IPS-NIHi11 (cell line): Measurements from ENCODE around the gene PITPNM3.

Experiments
- DNase-seq: peaks from one replicate; pipeline ENCODE4 v3.0.0; 2012; ENCODE audit warnings: mixed read lengths, low spot score

Gene PITPNM3

DNA sequence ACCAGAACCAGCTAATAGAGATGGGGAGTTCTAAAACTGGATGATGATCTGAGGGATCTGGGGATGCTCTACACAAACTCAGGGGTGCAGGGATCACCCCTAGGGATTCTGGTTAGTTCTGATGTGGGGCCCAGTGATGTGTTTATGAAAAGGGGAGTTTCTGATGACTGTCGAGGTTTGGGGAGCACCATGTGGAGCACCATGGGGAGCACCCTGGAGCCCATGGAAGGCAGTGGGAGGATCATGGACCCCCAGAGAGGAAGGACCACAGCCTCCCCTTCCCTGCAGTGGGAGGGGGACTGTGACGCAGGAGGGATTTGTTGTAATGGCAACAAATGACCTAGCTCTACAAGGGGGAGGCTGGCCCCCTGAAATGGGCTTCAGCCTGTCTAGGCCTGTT lies 93.7 kb downstream of the PITPNM3 start:
- DNase-seq: no peak

DNA sequence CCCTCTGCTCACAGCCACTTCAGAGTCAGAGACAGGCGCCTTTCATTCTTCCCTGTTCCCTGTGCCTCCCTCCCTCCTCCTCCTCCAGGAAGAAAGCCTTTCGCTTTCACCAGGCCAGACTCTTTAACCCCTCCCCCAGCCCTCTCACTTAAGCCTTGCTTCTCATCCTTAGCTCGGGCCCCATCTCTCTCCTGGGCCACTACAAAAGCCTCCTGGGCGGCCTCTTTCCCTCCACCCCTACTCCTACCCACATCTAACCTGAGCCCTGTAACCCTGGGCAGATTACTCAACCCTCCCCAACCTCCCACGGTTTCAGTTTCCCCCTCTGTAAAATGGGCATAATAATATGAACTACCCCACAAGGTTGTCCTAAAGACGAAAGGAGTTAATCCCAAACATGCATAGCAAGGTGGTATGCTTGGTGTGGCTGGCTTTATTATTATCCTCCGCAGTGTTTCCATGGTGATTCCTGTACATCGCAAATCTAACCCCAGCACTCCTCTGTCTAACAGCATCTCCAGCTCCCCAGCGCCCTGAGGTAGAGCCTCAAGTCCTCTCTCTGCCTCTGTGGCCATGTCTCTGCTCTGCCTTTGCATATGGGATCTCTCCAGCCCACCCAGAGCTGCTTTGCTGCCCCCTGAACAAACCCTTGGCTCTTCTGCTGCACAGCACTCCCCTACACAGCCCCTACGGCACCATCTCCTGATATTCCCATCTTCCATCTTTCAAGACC lies 94.4 kb downstream of the PITPNM3 start:
- DNase-seq: peak; percentile 68

DNA sequence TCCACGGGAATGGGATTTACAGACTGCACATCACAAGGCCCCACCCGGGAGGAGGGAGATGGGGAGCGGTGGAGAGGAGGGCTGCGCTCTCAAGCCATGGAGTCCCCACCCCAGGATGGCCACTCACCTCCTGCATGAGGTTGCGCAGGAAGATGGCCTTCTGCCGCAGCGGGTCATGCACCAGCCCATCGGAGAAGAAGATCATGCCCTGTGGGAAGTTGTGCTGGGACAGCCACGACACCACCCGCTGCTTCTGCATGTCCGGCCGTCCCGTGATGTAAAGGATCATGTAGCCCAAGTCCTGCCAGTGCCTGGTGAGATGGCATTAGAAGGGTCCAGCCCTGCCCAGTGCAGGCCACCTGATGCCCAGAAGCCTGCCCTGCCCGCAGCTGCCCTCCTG lies 95.1 kb downstream of the PITPNM3 start:
- DNase-seq: no peak

DNA sequence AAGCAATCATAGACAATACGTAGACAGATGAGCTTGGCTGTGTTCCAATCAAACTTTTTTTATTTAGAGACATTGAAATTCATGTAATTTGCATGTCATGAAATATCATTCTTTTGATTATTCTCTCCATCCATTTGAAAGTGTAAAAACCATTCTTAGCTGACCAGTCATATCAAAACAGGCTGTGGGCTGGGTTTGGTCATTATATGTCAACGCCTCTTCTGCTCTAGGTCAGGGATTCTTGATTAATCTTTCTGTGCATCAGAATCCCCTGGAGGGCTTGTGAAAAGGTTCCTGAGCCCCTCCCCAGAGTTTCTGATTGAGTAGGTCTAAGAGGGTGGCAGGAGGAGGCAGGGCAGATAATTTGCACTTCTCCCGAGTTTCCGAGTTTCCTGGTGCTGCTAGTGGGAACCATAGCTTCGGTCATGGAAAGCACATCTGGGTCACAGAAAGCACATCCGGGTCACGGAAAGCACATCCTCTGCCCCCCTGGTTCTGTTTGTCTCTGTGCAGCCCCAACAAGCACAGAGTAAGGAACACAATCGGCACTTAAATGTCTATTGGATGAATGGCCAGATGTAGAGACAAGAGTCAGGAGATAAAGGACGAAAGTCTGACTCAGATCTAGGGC lies 95.7 kb downstream of the PITPNM3 start:
- no peak for DNase-seq

DNA sequence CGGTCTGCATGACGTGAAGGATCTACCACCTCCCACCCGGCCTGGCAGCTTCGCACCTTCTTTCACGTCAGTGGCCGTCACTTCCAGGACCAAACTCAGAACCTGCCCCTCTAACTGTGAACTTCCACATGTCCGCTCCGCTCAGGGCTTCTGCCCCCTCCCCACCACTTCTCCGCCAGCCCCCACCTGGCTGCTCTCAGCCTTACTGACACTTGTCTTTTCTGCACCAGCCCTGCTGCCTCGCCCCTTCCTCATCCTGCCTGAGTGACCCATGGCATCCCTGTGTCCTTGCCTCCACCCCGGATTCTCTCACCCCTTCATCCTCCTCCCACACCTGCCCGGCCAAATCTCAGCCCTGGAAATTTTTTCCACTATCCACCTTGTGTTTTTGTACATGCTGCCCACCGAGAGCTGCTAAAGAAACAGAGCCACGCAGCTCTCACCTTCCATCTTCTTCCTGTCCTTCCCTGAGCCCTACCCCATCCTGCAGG lies 97.8 kb downstream of the PITPNM3 start:
- no peak for DNase-seq

DNA sequence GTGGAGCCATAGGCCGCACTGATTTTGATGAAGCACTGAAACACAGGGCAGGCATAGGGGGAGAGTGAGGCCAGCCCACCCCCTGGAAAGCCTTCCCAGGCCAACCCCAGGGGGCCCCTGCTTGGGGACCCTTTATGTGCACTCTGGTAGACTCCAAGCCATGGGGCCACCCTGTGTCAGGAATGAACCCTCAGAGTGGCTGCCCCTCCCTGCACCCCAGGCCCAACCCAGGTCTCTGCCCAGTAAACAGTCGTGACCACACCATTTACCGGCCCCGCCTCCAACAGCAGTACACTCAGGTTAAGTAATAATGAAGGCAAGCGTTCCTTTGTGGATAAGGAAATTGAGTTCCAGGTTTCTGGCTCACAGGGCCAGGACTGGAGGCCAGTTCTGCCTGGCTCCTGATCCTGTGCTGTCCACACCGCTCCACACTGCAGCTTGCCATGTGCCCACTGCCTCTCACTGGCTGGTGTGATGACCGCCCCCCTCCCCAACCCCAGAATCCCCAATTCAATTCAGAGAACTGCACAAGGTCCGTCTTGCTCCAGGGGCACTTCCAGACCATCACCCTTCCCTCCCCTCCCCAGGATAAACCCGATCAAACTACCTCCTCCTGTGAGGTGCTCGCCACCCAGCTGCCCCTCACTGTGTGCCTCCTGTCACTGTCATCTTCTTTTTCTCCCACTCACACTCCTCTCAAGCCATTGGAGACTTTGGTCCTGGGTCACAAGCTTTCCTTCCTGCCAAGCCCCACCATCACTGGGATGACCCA lies 98.5 kb downstream of the PITPNM3 start:
- no peak for DNase-seq

DNA sequence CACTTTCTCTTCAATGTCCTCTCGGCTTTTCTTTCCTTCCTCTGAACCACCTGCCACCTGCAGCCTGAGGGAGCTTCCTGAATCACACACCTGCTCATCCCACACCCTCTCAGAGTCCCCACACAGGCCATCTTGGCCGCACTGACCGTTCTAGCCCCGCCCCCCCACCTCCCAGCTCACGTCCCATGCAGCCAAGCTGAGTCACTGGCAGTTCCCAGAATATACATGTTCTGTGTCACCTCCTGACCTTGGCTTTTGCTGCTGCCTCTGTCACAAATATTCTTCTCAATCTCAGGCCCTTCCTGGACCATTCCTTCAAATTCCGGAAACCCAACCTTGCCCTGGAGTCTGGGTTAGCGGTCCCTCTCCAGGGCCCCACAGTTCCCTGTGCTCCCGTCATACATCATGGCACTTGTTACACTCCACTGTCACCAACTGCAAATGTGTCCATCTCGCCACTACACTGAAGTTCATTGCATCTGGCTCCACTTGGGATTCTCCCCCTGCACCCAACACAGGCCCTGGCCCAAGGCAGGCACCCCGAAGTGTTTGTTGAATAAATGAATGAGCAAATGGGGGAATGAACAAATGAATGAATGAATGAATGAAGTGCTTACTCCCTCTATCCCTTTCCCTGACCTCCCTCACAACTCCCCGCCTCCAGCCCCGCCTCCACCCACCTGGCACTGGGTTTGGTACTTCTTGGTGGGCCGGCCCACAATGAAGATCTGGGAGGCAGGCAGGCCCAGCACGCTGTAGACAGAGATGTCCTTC lies 99.3 kb downstream of the PITPNM3 start:
- DNase-seq: no peak

DNA sequence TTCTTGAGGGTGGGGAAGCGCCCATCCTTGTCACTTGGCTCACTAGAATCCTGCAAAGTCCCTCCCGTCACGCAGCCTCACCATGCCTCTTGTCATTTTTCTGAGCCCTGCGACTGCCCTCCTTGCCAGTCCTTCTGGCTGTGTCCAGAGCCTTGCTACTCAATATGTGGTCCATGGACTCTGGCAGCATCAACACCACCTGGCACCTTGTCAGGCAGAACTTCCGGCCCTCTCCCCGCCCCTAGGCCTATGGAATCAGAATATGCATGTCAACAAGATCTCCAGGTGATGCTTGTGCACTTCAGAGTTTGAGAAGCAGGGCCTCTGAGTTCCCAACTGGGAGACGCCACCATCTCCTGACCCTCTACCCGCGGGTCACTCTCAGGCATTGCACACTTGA lies 100.0 kb downstream of the PITPNM3 start:
- DNase-seq: no peak

DNA sequence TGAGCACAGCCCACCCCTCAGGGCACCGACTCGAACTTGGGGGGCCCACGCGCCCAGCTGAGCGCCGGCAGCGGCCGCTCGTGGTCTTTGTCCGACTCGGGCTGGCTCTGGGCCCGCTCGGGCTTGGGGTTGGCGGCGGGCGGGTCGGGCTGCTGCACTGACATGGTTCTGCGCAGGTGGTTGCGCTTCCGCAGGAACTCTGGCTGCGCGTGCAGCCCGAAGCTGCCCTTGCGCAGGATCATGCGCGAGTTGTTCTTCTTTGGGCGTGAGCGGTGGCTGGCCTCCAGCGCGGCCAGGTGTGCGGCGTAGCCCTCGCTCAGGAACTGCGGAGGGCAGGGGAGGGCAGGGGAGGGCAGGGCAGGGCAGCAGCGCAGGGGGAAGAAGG lies 101.0 kb downstream of the PITPNM3 start:
- DNase-seq: peak; percentile 63

DNA sequence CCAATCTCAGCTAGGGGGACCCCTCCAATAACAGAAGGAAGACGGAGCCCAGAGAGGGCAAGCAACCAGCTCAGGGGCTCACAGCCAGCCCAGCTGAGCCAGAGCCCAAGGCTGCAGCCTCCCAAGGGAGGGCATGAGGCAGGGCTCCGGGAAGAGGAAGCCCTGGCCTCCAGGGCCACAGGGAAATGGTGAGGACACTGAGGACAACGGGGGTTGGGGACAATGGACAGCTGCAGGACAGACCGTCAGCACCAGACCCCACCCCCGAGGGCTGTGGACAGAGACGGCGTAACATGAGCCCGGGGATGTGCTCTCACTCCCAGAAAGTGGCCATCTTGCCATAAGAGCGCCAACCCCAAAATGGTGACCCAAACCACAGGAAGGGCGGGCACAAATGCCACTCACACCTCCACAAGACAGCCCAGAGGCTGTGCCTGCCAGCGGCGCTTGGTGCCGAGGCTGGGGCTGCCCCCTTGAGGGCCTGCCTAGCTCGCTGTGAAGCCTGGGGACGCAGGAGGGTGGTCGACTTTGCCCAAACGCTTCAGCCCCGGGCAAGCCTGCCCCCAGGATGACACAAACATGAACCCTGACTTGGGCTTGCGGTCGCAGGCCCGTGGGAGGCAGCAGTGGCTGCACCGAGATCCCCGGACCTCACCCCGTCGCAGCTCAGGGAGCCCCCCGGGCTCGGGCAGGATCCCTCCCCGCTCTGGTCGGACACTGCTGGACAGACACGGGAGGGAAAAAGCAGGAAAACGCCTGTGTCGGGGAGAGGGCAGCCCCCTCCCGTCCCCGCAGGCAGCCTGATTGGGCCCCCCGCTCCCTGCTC lies 101.6 kb downstream of the PITPNM3 start:
- DNase-seq: peak; percentile 59

DNA sequence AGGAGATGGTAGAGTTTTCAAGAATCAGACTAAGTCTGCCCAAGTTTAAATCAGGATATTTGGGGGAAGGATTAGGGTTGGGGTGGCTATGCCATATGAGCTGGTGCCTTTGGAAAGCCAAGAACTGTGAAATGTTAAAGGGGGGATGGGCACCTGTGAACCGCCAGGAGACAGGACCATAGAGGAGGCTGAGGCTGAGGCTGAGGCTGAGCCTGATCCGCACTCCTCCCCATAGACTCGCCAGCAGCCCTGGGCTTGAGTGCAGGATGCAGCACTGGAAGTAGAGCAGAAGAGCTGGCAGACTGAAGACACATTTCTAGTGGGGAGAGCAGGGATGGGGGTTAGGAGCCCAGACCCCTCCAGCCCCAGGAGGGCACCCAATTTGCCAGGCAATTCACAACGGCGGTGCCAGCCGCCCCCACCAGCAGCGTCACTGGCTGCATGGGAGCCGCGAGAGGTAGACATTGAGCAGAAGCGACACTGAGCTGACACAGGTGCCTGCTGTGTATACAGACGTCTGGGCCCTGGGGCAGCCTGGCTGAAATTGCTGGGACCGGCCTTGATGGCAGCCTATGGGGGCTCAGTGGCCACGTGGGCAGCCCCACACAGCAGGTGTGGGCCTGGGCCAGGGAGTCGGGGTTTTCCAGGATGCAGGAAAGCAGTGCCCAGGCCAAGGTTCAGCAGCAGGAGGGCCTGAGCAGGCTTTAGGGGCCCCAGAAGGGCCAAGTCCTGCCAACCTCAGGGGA lies 102.9 kb downstream of the PITPNM3 start:
- no peak for DNase-seq

DNA sequence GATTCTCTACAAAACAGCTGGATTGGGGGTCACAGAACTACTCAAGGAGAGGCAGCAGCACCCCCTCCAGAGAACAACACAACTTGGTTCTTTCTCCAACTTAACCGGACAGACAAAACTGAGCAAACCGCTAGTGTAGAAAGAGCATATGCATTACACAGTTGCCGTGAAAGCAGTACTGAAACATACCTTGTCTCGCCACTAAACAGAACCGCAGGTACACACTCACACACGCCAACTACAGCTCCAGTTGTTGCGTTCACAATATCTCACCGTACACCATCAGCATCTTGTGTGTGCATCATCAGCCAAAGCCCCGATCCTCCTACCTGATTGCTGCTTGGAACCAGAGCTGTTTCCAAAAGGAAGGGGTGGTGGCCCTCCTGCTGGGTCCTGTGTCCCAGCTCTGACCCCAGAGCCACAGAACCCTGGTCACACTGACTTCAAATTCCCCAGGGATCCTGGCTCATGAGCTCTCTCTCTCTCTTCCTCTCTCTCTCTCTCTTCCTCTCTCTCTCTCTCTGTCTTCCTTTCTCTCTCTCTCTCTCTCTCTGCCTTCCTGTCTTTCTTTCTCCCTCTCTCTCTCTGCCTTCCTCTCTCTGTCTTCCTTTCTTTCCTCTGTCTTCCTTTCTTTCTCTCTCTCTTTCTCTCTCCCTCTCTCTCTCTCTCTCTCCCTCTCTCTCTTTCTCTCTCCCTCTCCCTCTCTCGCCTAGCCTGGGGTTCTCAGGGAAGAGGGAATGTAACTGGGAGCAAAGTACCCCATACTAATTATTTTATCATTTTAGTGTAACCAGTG lies 103.7 kb downstream of the PITPNM3 start:
- DNase-seq: no peak

DNA sequence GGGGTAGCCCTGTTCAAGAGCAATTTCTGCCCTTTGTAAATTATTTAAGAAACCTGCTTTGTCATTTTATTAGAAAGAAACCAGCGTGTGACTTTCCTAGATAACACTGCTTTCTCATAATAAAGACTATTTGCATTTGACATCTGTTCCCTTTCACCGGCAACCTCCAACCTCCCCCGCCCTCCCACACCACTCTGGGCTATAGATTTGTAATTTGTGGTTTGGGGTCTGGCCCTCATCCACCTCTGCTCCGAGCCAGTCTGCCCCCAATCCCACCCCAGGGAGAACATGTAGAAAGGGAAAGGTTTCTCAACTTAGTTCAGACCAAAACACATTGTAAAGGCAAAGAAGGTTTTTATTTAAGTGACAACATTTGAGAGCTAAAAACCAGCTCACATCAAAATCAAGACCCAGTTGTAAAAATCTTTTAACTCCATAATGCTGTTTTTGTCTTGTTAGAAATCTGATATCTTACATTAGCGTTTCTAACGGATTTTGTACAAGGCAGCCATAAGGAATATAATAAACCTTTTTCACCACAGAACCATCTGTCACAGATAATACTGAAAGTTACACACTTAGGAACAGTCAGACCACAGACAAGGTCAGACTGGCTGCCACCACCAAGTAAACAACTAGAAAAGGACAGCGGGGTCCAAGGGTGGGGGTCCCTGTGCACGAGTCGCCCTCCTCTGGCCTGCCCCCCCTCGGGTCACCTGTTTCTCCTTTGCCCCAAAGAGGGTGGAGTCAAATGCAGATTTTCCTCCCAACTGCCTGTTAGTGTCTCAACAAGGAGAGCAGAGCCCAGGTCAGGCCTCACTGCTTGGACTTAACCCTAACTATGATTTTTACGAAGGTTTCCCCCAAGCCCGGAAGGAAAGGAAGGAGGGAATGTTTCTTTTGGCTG lies 105.2 kb downstream of the PITPNM3 start:
- DNase-seq: no peak

DNA sequence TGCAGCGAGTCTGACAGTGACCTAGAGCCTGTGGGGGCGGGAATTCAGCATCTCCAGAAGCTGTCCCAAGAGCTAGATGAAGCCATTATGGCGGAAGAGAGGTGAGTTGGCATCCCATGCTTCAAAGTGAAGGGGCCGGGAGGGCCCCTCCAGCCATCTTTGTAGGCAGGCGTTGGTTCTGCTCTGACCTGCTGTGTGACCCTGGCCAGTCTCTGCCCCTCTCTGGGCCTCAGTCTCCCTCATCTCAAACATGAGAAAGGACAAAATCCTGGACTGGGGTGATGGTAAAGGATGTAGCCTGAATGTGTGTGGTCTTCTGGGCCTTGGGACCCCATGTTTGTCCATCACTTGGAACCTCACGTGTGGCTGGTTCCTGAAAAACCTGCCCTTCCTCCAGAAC lies 107.0 kb downstream of the PITPNM3 start:
- DNase-seq: no peak

DNA sequence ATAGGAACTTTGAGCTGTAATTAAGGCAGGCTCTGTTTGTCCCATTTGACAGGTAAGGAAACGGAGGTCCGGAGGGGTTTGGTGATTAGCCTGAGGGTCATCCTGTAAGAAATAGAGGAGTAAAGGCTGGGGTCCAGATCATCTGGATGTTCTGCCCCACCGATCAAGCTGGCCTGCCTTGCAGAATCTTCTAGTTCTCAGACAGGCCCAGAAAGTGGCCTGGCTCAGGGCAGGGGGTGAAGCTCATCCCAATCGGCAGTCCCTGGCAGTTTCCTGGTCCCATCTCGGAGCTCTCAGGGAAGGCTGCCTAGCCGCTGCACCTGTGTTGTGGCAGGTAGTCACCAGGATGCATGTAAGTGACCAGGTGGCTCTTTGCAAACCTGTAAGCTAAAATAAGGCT lies 107.9 kb downstream of the PITPNM3 start:
- DNase-seq: no peak

DNA sequence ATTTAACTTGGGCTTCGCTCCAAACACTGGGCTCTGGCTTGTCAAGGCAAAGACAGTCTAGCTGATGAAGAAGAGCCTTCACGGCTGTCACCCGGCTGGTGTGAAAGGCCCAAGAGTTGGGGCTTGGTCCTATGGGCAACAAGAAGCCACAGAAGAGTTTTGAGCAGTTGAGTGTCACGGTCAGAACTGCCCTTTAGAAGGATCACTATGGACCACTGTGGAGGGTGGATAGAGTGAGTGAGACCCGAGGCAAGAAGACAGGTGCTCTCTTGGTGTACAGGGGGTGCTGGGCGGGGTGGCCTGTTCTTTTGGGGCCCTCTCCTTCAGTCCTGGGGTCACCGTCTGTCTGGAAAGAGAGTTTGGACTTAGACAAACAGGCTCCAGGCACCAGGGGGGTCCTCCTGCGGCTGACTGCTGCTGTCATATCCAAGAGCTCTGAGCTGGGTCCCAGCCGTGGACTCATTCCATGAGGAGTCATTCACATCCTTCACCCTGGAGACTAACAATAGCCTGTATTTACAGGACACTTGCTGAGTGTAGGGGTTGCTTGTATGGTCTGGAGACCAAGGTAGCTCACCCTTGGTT lies 109.7 kb downstream of the PITPNM3 start:
- DNase-seq: no peak

DNA sequence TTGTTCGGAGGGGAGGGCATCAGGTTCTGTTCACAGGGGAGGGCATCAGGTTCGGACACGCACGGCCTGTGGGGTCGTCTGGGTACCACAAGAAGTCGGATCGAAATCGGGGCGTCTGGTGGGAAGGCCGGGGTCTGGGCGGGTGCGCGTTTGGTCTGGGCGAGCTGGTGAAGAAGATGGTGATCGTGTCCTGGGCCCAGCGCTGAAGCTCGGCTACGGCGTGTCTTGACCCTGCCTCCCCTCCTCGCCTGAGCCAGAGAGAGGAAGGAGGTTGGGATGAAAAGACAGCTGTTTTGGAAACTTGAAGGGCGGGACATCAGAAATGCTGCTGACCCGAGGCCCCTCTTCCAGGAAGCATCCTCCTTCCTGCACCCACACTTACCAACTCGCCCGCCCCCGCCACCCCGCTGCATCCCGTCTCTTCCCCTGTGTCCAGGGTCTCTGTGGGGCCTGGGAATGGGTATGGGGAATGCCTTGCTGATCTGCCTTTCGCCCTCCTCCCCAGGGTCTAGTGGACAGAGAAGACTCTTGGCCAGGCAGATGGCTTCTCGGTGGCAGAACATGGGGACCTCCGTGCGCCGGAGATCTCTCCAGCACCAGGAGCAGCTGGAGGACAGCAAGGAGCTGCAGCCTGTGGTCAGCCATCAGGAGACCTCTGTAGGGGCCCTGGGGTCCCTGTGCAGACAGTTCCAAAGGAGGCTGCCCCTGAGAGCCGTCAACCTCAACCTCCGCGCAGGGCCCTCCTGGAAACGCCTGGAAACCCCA lies 111.6 kb downstream of the PITPNM3 start:
- no peak for DNase-seq
